ENCODE measurements around the gene PSMA7.

Gene PSMA7

DNA sequence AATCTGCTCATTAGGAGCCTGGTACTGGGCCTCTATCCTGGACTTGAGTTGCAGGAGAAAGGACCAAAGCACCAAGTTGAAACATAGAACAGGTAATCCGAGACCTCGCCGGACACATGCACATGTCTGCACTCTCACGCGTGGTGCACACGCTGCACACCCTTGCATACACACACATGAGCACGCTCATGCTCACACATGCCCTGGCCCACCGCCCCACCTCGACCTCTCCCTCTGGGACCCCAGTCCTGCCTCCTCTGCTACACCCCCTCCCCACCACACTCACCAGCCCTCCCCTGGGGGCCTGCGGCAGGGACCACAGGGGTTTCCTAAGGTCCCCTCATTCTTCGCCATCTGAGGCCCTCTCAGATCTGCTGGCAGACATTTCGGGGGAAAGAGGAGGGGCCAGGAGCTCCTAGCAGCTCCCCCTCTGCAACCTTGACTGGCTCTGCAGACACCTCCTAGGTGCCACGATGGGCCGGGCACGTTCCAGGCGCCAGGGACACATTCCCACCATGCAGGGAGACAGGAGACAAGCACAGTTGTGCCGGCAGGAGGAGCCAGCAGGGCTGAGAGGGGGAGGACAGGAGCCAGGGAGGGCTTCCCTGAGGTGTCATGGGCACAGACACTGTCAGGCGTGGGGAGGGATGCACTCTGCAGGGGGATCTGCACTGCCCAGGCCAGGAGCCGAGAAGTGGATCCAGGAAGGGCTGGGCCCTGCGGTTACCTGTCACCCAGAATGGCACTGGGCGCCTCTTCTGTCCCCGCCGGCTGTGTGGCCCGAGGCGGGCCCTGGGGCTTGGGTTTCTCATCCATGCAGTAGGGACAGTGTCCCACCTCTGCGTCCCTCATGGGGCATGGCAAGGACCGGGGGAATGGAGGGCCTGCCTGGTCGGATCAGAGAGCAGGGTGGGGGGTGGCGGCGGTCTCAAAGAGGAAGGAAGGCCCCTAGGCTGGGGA is 46.5 kb downstream of the PSMA7 start:
- in situ Hi-C loops (cut with MboI; ENCODE audit: low sequenced_read_pairs) = no loop called here

DNA sequence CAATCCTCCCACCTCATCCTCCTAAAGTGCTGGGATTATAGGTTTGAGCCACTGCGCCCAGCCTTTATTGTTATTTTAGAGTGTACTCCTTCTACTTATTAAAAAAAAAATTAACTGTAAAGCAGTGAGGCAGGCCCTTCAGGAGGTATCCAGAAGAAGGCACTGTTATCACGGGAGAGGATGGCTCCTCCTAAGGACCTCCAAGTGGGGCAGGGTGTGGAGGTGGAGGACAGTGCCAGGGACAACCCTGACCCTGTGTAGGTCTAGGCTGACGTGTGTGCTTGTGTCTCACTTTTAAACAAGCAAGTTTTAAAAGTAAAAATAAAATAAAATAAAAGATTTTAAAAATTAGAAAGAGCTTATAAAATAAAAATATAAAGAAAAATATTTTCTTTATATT is 53.8 kb downstream of the PSMA7 start:
- in situ Hi-C loops (cut with MboI; ENCODE audit: low sequenced_read_pairs) = no loop called here

DNA sequence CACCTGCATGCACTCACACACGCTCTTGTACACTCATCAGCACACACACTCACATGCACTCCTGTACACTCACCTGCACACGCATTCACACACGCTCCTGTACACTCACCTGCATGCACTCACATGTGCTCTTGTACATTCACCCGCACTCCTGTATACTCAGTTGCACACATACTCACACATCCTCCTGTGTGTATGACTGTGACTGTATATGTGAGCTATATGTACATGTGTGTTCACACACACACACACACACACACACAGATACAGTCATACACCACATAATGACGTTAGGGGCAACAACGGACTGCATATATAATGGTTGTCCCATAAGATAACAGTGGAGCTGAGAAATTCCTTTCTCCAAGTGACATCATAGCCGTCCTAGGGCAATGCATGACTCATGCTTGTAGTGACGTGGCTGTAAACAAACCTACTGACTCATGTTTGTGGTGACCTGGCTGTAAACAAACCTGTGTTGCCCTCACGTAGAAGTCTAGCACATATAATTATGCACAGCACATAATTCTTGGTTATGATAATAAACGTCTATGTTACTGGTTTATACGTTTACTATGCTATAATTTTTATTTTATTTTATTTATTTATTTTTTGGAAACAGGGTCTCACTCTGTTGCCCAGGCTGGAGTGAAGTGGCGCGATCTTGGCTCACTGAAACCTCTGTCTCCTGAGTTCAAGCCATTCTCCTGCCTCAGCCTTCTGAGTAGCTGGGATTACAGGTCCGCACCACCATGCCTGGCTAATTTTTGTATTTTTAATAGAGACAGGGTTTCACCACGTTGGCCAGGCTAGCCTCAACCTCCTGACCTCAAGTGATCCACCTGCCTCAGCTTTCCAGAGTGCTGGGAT is 54.7 kb downstream of the PSMA7 start:
- in situ Hi-C loops (cut with MboI; ENCODE audit: low sequenced_read_pairs) = no loop called here

DNA sequence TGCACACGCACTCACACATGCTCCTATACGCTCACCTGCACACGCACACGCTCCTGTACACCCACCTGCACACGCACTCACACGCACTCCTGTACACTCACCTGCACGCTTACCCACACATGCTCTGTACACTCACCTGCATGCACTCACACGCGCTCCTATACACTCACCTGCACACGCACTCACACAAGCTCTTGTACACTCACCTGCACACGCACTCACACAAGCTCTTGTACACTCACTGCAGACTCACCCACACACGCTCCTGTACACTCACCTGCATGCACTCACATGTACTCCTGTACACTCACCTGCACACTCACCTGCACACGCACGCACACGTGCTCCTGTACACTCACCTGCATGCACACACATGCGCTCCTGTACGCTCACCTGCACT is 55.6 kb downstream of the PSMA7 start:
- in situ Hi-C loops (cut with MboI; ENCODE audit: low sequenced_read_pairs) = no loop called here

DNA sequence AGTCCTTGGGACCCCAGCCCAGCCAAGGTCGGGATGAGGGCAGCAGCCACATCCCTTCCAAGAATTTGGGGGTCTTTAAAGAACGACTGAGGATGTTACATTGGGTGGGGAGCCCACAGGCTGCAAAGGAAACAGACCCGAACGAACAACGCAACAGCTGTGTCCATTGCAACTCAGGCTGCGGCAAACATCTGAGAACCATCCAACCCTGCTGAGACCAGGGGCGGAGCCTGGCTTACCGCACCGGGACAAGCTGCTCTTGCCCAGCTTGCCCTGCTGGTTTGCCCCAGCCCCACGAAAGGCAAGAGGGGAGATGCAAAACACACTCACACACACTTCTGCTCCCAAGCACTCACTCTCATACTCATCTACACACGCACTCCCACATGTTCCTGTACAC is 56.0 kb downstream of the PSMA7 start:
- in situ Hi-C loops (cut with MboI; ENCODE audit: low sequenced_read_pairs) = no loop called here

Measured in HL-60/S4 (cell line).